Urothelium cell line (cell line): ENCODE measurements around the gene TLE4.
A peak's percentile ranks its signal among the peaks of the same experiment; 100 is the strongest.

Experiments used
- DNase-seq: peaks from one replicate; pipeline ENCODE4 v3.0.0; 2011; ENCODE audit warnings: low spot score, mixed read lengths
- FAIRE-seq: peaks from 2 replicates; lab custom pipeline; 2011; peaks lifted over from hg19 to GRCh38; lab: Jason Lieb, UNC

TLE4 gene

DNA sequence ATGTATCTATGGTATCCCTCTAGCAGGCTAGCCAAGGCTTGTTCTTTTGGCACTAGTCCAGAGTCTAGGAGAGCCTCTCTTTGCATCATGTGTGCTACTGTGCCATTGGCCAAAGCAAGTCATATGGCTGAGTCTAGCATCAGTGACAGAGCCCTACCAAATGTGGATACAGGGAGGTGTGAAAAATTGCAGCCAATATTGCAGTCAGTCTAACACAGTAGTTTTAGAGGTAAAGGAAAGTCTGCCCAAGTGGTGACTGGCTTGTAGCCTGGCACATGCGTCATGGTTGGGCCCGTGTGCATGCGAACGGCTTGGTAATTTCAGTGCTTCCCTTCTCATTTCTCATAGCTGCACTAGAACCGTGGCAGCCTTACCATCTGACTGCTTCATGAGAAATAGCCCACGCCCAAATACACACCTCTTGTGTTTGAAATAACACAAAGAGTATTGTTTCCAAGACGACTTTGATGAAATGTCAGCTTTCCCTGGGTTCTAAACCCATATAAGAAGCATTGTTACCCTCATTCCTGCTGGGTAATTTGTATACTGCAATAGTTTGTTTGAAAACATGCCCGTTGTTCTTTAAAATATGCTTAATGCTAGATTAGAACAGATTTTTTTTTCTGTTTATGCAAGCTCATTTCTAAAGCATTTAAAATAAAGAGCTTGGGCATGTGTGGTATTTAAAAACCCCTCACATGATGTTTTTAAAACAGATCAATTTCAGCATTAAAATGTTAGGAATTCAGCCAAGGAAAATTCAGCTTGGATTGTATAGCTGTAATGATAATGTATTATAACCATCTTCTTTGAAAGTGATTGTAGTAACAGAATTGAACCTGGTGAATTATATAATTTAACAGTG lies 113.2 kb downstream of the TLE4 start:
- FAIRE-seq = no peak

GRCh38 chr9:79685577-79685976 lies 113.8 kb downstream of the TLE4 start:
- FAIRE-seq = no peak
- no peak for DNase-seq

More for the DNA sequence above, 113.2 kb downstream of the TLE4 start:
- no peak for DNase-seq

GRCh38 chr9:79686381-79687130 lies 114.8 kb downstream of the TLE4 start:
- DNase-seq = peak; percentile 42

DNA sequence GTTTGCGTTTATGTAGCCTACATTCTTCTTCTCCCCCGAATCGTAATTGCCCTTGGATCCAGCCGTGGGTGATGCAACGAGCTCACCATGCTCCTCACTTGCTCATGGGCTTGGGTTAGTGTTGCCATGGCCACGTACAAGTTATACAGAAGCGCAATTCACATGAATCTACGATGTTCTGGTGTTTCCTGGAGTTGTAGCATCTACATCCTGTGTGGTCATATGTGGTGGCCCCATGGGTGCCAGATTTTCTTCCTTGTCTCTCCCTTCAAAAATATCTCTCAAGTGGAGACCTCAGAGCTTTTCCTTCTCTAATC lies 115.3 kb downstream of the TLE4 start:
- FAIRE-seq (no peak), DNase-seq (no peak)

More at GRCh38 chr9:79686381-79687130, 114.8 kb downstream of the TLE4 start:
- FAIRE-seq = no peak

GRCh38 chr9:79688363-79688762 lies 116.6 kb downstream of the TLE4 start:
- no peak for DNase-seq
- no peak for FAIRE-seq

- FAIRE-seq = no peak
- DNase-seq = no peak
Measured at GRCh38 chr9:79689576-79689975, 117.8 kb downstream of the TLE4 start.

DNA sequence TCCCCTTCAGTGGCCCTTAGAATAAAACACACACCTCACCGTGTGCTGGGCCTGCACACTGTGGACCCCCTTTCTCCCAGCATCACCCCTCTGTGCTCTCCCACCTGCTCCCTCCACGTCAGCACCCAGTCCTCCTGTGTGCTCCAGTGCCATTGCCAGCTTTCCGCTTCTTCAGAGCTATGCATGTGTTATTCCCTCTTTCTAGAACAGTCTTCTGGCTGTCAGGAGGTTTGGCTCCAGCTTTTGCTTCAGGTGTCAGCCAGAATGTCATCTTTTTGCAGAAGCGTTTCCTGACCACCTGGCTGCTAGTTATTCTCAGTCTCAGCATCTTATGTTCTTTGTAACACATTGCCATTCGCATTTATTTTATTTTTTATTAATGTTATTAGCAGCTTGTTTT lies 119.7 kb downstream of the TLE4 start:
- no peak for DNase-seq
- FAIRE-seq = no peak

DNA sequence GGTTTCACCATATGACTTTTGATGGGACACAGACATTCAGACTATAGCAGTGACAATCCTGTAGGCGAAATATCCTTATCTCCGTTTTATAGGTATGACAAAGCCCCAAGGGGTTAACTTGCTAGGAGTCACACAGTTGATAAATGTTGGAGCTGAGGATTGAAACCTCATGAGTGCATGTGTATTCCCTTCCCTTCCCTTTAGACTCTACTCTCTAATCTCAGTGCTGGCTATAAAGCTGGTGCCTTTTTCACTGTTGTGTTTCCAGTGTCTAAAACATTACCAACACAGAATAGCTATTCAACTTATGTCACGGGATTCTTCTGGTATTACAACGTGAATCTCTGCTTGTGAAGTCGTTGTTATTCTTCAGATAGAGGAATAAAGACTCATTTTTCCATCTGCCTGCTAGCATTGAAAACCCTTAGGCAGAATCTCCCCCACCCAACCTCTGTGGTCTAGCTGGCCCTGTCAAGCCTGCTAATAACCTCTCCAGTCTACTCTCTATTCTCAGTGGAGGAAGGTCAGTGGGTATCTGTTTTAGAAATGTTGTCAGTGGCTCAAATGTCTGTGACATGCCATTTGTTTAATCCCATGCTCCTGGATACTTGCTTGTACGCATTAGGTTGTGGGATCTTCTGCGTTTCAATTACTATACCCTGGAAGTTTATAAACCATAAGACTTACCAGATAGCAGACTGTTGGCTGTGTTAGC lies 121.2 kb downstream of the TLE4 start:
- DNase-seq (no peak), FAIRE-seq (no peak)

DNA sequence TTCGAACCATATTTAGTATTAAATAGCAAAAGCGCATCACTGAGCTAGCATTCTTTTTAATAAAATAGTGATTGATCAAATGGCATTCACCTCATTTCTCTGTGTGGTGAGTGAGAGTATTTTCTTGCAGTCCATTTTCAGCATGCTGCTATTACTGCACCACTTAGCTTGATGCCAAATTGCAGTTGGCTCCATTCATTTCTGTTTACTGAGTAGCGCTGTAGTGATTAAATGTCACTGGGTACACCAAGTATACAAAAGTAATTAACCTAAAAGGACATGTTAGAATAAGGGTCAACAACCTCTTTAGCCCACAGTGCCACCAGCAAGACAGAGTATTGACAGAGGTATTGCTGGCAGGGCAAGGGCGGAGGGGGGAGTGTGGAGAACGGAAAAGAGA lies 122.0 kb downstream of the TLE4 start:
- no peak for DNase-seq
- no peak for FAIRE-seq

- DNase-seq = no peak
- FAIRE-seq = no peak
Measured at GRCh38 chr9:79694208-79694607, 122.4 kb downstream of the TLE4 start.

DNA sequence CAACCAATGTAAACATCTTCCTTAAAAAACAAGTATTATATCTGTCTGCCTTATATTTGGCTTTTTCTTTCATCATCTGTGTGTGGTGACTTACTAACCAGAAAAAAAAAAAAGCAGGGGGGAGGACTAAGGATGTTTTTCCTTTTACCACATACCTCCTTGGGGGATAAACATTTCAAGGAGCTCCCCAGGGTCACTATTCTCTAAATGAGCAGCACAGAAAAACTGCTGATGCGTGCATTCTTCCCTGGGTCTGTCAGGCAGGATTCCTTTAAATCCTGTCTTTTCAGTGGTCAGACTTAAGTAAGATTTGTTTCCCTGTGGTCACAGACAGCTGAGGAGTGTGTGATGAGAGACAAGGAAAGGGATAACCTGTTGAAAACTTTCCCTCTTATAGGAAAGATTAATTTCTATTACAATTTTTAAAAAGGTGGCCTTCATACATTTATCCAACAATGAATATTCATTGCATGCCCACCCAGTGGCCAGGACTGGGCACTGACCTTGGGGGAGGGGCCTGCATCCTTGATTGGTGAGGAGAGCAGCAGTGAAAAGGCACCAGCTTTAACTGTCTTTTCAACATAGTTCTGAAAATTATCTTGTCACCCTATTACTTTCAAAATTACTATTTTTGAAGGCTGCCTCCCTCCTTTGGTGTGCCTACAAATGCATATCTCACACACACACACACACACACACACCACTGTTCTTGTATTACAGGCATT lies 123.1 kb downstream of the TLE4 start:
- DNase-seq = no peak
- FAIRE-seq = no peak

- no peak for FAIRE-seq
- no peak for DNase-seq
Measured at GRCh38 chr9:79695531-79696175, 123.9 kb downstream of the TLE4 start.

DNA sequence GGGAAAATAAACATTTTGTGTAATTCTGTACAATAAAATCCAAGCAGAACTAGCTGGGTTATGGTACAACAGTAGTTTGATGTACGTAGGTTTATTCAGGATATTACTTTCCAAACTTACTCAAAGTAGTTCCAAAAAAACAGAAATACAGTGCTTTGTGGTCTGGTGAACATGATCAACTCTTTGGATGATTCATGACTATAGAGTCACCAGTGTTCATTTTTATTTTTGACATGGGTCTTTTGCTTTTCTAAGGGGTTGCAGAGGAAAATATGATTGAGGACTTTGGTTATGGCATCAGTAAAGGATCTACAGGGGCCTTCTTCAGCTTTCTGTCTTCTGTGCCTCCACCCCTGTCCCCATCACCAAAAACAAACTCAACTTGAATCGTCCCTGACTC lies 127.2 kb downstream of the TLE4 start:
- no peak for FAIRE-seq
- no peak for DNase-seq

DNA sequence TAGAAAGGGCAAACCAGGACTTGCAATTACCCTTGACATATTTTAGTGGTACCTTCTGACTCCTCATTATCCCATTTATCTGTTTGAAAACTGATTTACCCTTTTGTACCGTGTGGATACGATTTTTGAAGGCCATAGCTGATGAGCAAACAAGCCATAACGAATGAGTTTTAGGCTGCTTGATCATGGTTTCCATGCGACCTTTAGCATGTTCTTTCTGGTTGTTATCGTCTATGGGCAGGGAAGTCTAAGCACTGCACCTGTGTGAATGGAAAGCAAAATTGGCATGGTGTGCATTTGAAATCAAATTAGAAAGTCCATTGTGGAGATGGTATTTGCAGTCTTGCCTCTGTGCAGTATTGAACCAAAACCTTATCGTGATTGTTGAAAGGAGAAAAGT lies 127.7 kb downstream of the TLE4 start:
- no peak for DNase-seq
- no peak for FAIRE-seq

DNA sequence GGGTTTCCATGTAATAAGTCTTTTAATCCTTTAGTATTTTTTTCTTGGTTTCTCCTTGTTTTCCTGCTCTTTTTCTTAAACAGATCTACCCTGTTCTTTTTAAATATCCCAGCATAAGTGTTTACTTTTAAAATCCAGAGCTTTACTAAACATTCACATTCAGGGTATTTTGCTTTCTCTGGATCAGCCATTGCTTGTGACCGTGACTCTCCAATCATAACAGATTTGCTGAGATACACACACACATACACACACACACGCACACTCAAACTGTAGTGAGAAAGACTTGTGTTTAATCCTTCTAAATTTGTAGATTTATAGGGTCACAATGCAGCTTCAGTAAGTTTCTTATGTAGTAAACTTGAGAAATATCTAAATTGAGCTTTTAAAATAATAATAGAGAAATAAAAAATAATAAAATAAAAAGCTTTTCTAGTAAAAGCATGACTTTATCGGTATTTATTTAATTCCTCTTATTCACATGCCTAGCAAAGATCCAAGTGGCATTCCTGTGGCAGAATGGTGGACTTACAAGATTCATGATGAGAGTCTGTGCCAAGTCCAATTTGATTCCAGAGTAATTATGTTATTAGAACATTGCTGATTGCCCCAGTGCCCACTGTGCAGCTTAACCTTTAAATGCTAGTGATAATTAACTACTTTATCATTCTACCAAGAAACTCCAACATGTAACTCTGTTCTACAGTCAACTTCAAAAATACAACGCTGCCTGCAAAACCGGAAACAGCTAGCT lies 129.0 kb downstream of the TLE4 start:
- FAIRE-seq = no peak
- DNase-seq = no peak

DNA sequence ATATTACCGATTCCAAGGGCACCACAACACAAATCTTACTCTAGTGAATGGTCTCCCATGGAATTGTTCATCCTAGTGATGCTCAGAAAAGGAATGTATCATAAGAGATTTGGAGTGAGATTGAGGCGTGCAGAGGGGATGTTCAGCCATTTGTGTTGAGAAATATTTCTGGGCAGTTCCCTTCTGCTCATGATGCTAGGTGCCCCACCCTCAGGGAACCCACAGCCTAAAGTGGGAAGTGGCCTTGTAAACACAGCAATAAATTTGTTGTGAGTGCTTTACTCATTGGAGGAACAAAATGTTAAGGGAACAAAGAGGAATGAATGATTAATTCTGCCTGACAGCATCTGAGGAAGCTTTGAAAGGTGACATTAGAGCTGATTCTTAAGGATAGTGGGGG lies 129.9 kb downstream of the TLE4 start:
- DNase-seq (no peak), FAIRE-seq (no peak)

GRCh38 chr9:79705704-79706103 lies 133.9 kb downstream of the TLE4 start:
- no peak for FAIRE-seq
- DNase-seq = no peak

DNA sequence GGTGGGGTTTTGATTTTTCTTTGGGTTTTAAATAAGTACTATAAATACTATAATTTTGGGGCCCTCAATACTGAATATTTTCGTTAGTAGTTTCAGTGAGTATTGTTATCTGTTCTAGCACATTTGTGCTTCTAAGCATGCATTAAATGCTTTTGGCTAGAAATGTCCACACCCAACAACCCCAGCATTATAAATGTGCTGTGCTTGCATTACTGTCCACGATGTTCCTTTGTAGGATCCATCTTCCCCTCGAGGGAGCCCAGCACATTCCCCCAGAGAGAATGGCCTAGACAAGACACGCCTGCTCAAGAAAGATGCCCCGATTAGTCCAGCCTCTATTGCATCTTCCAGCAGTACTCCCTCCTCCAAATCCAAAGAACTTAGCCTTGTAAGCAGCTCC lies 134.7 kb downstream of the TLE4 start:
- DNase-seq (no peak), FAIRE-seq (no peak)

DNA sequence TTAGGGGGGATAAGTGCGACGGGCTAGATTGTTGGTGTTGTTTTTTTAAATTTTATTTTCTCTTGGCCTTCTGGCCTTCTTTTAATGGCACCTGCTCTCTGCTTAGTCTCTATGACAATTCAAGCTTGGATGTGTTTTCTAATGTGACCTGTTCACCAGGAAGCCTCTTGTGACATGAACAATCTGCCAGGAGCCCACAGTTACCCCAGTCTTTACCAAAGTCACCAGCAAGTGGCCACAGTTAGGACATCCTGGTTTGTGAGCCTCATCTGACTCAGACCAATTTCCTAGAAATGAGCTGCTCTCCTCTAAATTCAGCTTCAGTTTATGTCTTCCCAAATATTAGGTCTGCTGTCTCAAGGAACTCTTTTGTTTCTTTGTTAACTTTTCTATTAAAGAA lies 135.8 kb downstream of the TLE4 start:
- FAIRE-seq = no peak
- no peak for DNase-seq

DNA sequence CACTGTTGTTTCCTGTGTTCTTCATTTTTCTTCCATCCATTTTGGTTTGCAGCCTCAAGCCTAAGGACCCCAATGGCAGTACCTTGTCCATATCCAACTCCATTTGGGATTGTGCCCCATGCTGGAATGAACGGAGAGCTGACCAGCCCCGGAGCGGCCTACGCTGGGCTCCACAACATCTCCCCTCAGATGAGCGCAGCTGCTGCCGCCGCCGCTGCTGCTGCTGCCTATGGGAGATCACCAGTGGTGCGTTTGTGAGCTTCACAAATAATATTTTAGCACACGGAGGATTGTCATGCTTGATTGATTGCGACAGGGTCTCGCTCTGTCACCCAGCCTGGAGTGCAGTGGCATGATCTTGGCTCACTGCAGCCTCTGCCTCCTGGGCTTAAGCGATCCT lies 136.8 kb downstream of the TLE4 start:
- DNase-seq (no peak), FAIRE-seq (no peak)
